Fibroblast of skin of scalp (primary cell): Measurements from ENCODE around the gene BRD3OS. TPM values are rescaled to one million over a fixed set of nuclear protein-coding genes. Genes with fewer than 3 reads are reported as not detected.

Source experiments
- DNase-seq: peaks from one replicate; pipeline ENCODE4 v3.0.0-alpha.2; 2013
- polyA plus RNA-seq, 2 experiments: library from polyadenylated mRNA; unstranded; fragments of 120-200 nt; gene quantifications; one replicate each; pipeline ENCODE4 v1.2.1, GENCODE V29; 2013; ENCODE audit not compliant: insufficient read length in 2 of 2

The BRD3OS gene
- 19.0 TPM for polyA plus RNA-seq (2013, experiment 1 of 2; ENCODE audit: insufficient read length)
- 18.8 TPM for polyA plus RNA-seq (2013, experiment 2 of 2; ENCODE audit: insufficient read length)

- peak; percentile 100 for DNase-seq
These were observed at the start of gene BRD3OS for GRCh38 chr9:134024828-134025605. TSS of gene BRD3OS (plus strand) at chr9:134025481. CDS start at chr9:134026748, 1,267 bp downstream.

GRCh38 chr9:133975511-133975910 is 49.8 kb upstream of the BRD3OS start:
- DNase-seq = no peak

GRCh38 chr9:133976191-133976861 is 49.0 kb upstream of the BRD3OS start:
- DNase-seq = no peak

GRCh38 chr9:133976887-133977286 is 48.4 kb upstream of the BRD3OS start:
- DNase-seq = no peak

GRCh38 chr9:133977421-133978201 is 47.7 kb upstream of the BRD3OS start:
- DNase-seq = no peak

- no peak for DNase-seq
These were observed 46.9 kb upstream of the BRD3OS start for GRCh38 chr9:133978226-133978898.

- DNase-seq = no peak
These were observed 46.4 kb upstream of the BRD3OS start for GRCh38 chr9:133978899-133979272.

- DNase-seq = peak; percentile 64
These were observed 45.9 kb upstream of the BRD3OS start for GRCh38 chr9:133979273-133979920.

- no peak for DNase-seq
These were observed 45.1 kb upstream of the BRD3OS start for GRCh38 chr9:133979921-133980863.

- no peak for DNase-seq
These were observed 44.3 kb upstream of the BRD3OS start for GRCh38 chr9:133980864-133981588.

- no peak for DNase-seq
These were observed 43.7 kb upstream of the BRD3OS start for GRCh38 chr9:133981589-133981957.

- DNase-seq = no peak
These were observed 43.2 kb upstream of the BRD3OS start for GRCh38 chr9:133981958-133982681.

GRCh38 chr9:133982971-133983720 is 42.1 kb upstream of the BRD3OS start:
- DNase-seq = no peak

- DNase-seq = no peak
These were observed 39.2 kb upstream of the BRD3OS start for GRCh38 chr9:133986061-133986460.

GRCh38 chr9:133986774-133987445 is 38.4 kb upstream of the BRD3OS start:
- DNase-seq = no peak

- no peak for DNase-seq
These were observed 37.9 kb upstream of the BRD3OS start for GRCh38 chr9:133987446-133987788.

GRCh38 chr9:133987946-133988665 is 37.2 kb upstream of the BRD3OS start:
- DNase-seq = no peak
